MM.1S (cell line): Measurements from ENCODE around the gene ECEL1.

ENCODE experiments used
- DNase-seq: peaks from one replicate; pipeline ENCODE4 v3.0.0-alpha.2; 2015
- H2AFZ ChIP-seq: fragments of 300-600 bp; sonication (generic); 2 replicates; pipeline ENCODE4 v1.6.0; 2016; ENCODE audit warnings: antibody characterized with exemption, low read length
- H3F3A ChIP-seq: fragments of 300-600 bp; sonication (generic); 2 replicates; pipeline ENCODE4 v1.6.1; 2016; ENCODE audit warnings: mild to moderate bottlenecking, antibody characterized with exemption, low read length, moderate library complexity, mixed read lengths; ENCODE audit not compliant: insufficient read depth
- H3K27ac ChIP-seq: fragments of 300-600 bp; sonication (generic); 2 replicates; pipeline ENCODE4 v1.5.1; 2016; ENCODE audit warnings: mild to moderate bottlenecking, low read length
- H3K27me3 ChIP-seq: fragments of 300-600 bp; sonication (generic); replicated peaks from 2 replicates; pipeline ENCODE4 v1.6.0; 2016; ENCODE audit warnings: low read length; ENCODE audit not compliant: insufficient read depth
- H3K36me3 ChIP-seq: fragments of 300-600 bp; sonication (generic); replicated peaks from 2 replicates; pipeline ENCODE4 v1.6.1; 2016; ENCODE audit warnings: mild to moderate bottlenecking, low read length, mixed read lengths; ENCODE audit not compliant: insufficient read depth
- H3K4me1 ChIP-seq: fragments of 300-600 bp; sonication (generic); 2 replicates; pipeline ENCODE4 v1.6.1; 2016; ENCODE audit warnings: low read length, mixed read lengths
- H3K4me2 ChIP-seq: fragments of 300-600 bp; sonication (generic); 2 replicates; pipeline ENCODE4 v1.6.0; 2016; ENCODE audit warnings: low read depth, low read length
- H3K4me3 ChIP-seq: fragments of 300-600 bp; sonication (generic); 2 replicates; pipeline ENCODE4 v1.5.1; 2016; ENCODE audit warnings: low read length, mixed read lengths
- H3K79me2 ChIP-seq: fragments of 300-600 bp; sonication (generic); 2 replicates; pipeline ENCODE4 v1.6.1; 2016; ENCODE audit warnings: mixed run types, low read length, mixed read lengths
- H3K9ac ChIP-seq: fragments of 300-600 bp; sonication (generic); 2 replicates; pipeline ENCODE4 v1.6.1; 2016; ENCODE audit warnings: low read length, mixed read lengths
- H3K9me2 ChIP-seq: fragments of 300-600 bp; sonication (generic); replicated peaks from 2 replicates; pipeline ENCODE4 v1.6.1; 2016; ENCODE audit warnings: mild to moderate bottlenecking, low read length, mixed read lengths; ENCODE audit not compliant: insufficient read depth
- H3K9me3 ChIP-seq: fragments of 300-600 bp; sonication (generic); replicated peaks from 2 replicates; pipeline ENCODE4 v1.6.1; 2016; ENCODE audit warnings: mild to moderate bottlenecking, low read length, mixed read lengths; ENCODE audit not compliant: insufficient read depth
- H4K20me1 ChIP-seq: fragments of 300-600 bp; sonication (generic); 2 replicates; pipeline ENCODE4 v1.6.1; 2016; ENCODE audit warnings: mild to moderate bottlenecking, low read length, moderate library complexity, mixed read lengths; ENCODE audit not compliant: insufficient read depth
- CTCF ChIP-seq: fragments of 300-600 bp; sonication (generic); IDR thresholded peaks from 2 replicates; pipeline ENCODE4 v1.5.1; 2016; ENCODE audit warnings: antibody characterized with exemption, low read length, mixed read lengths
- EZH2 ChIP-seq: fragments of 300-600 bp; sonication (generic); optimal IDR thresholded peaks from 2 replicates; pipeline ENCODE3; 2017; ENCODE audit warnings: low read depth, mild to moderate bottlenecking, antibody characterized with exemption, low read length, mixed read lengths
- EZH2phosphoT487 ChIP-seq: fragments of 300-600 bp; sonication (generic); IDR thresholded peaks from 2 replicates; pipeline ENCODE4 v1.6.1; 2018; ENCODE audit warnings: antibody characterized with exemption, low read length

The ECEL1 gene

GRCh38 chr2:232530626-232531260 is 43.1 kb upstream of the ECEL1 start:
- Histone ChIP-seq H3F3A (no peaks in the 10 kb centered on the region), H3K4me2 (no peak overlapping the region), H3K4me3 (no peak overlapping the region), H4K20me1 (no peaks in the 10 kb centered on the region), H3K9ac (no peak overlapping the region), H3K27ac (no peak overlapping the region), H3K9me3 (no peaks in the 10 kb centered on the region), H3K4me1 (no peaks in the 10 kb centered on the region), H3K79me2 (no peaks in the 10 kb centered on the region), H3K36me3 (no peaks in the 10 kb centered on the region), H3K9me2 (no peaks in the 10 kb centered on the region), H3K27me3 (no peaks in the 10 kb centered on the region), H2AFZ (no peak overlapping the region)
- DNase-seq = no peak
- TF ChIP-seq EZH2 (no peak), EZH2phosphoT487 (no peak), CTCF (no peak)

- no peaks in the 10 kb centered on the region for H3K9me2 ChIP-seq
- no peak overlapping the region for H2AFZ ChIP-seq
- no peak overlapping the region for H3K9ac ChIP-seq
- H3K4me3 ChIP-seq = no peak overlapping the region
- no peak for DNase-seq
- H3K4me1 ChIP-seq = no peaks in the 10 kb centered on the region
- H3K4me2 ChIP-seq = no peak overlapping the region
- H4K20me1 ChIP-seq = no peaks in the 10 kb centered on the region
- H3K27me3 ChIP-seq = no peaks in the 10 kb centered on the region
- H3K36me3 ChIP-seq = no peaks in the 10 kb centered on the region
- H3K79me2 ChIP-seq = no peaks in the 10 kb centered on the region
- no peaks in the 10 kb centered on the region for H3K9me3 ChIP-seq
- no peak overlapping the region for H3K27ac ChIP-seq
- no peak for TF ChIP-seq EZH2
- no peak for TF ChIP-seq EZH2phosphoT487
- TF ChIP-seq CTCF = no peak
- H3F3A ChIP-seq = no peaks in the 10 kb centered on the region
Measured at GRCh38 chr2:232529806-232530547, 42.3 kb upstream of the ECEL1 start.

GRCh38 chr2:232528746-232529460 is 41.3 kb upstream of the ECEL1 start:
- Histone ChIP-seq H3F3A (no peaks in the 10 kb centered on the region), H3K4me3 (no peak overlapping the region), H4K20me1 (no peaks in the 10 kb centered on the region), H3K27me3 (peaks cover 10% of the 10 kb centered on the region), H3K9me2 (no peaks in the 10 kb centered on the region), H2AFZ (no peak overlapping the region), H3K4me2 (no peak overlapping the region), H3K9ac (no peak overlapping the region), H3K27ac (no peak overlapping the region), H3K9me3 (no peaks in the 10 kb centered on the region), H3K79me2 (no peaks in the 10 kb centered on the region), H3K4me1 (no peaks in the 10 kb centered on the region), H3K36me3 (no peaks in the 10 kb centered on the region)
- DNase-seq = no peak
- TF ChIP-seq CTCF (no peak), EZH2 (no peak), EZH2phosphoT487 (no peak)
